ENCODE data around the gene CADM2.

CADM2 gene

GRCh38 chr3:85535517-85535916, 576.7 kb downstream of the CADM2 start:
- TF ChIP-seq ZNF18 (tag by site-specific recombination; IDR thresholded peaks at IDR 0.05) (no peak), ZIC2 (tag by site-specific recombination; IDR thresholded peaks at IDR 0.05) (no peak), ZNF785 (tag by site-specific recombination; IDR thresholded peaks at IDR 0.05) (no peak), ZNF654 (tag by site-specific recombination; IDR thresholded peaks at IDR 0.05; ENCODE audit: low read depth) (no peak), ZNF558 (tag by site-specific recombination; IDR thresholded peaks at IDR 0.05) (no peak), GLIS1 (tag by site-specific recombination; IDR thresholded peaks at IDR 0.05) (no peak), ZNF266 (tag by site-specific recombination; IDR thresholded peaks at IDR 0.05; ENCODE audit: low read depth) (no peak), SCRT2 (tag by site-specific recombination; IDR thresholded peaks at IDR 0.05) (no peak), ZNF843 (tag by site-specific recombination; IDR thresholded peaks at IDR 0.05) (no peak), ZNF362 (tag by site-specific recombination; IDR thresholded peaks at IDR 0.05) (no peak)
- Histone ChIP-seq H3K9me3 (ENCODE audit: control insufficient read depth, insufficient read depth, low read depth, low read length) (no peaks in the 10 kb centered on the region), H3K36me3 (ENCODE audit: control insufficient read depth in 2 of 2, insufficient read depth in 1 of 2, low read length in 2 of 2) (no peaks in the 10 kb centered on the region), H3K27ac (ENCODE audit: extremely low read depth, low read depth, low read length) (no peak overlapping the region), H3K4me1 (ENCODE audit: control insufficient read depth, insufficient read depth, low read length) (no peaks in the 10 kb centered on the region), H3K4me3 (ENCODE audit: low read depth, low read length) (no peak overlapping the region)
- ChIA-PET CTCF (no interaction called here), POLR2A (no interaction called here)

GRCh38 chr3:85539232-85539631, 580.4 kb downstream of the CADM2 start:
- H3K4me1 ChIP-seq (ENCODE audit: control insufficient read depth, insufficient read depth, low read length) = no peaks in the 10 kb centered on the region
- CTCF ChIA-PET = interaction anchor here (0.6 kb wide), 1 partner anchor 926 kb away, joined by 3 read pairs; no protein-coding TSS in a partner anchor

More at GRCh38 chr3:85539232-85539631, 580.4 kb downstream of the CADM2 start:
- H3K36me3 ChIP-seq (ENCODE audit: control insufficient read depth in 2 of 2, insufficient read depth in 1 of 2, low read length in 2 of 2) = no peaks in the 10 kb centered on the region
- H3K9me3 ChIP-seq (ENCODE audit: control insufficient read depth, insufficient read depth, low read depth, low read length) = no peaks in the 10 kb centered on the region
- TF ChIP-seq ZNF266 (tag by site-specific recombination; IDR thresholded peaks at IDR 0.05; ENCODE audit: low read depth) (no peak), ZNF580 (tag by site-specific recombination; IDR thresholded peaks at IDR 0.05) (no peak), ZNF449 (tag by site-specific recombination; IDR thresholded peaks at IDR 0.05) (no peak), ZXDB (tag by site-specific recombination; IDR thresholded peaks at IDR 0.05) (no peak), ZNF785 (tag by site-specific recombination; IDR thresholded peaks at IDR 0.05) (no peak), ZNF324 (tag by site-specific recombination; IDR thresholded peaks at IDR 0.05) (no peak), ZNF692 (tag by site-specific recombination; IDR thresholded peaks at IDR 0.05) (no peak)
- POLR2A ChIA-PET = no interaction called here
- H3K27ac ChIP-seq (ENCODE audit: extremely low read depth, low read depth, low read length) = no peak overlapping the region
- no peak overlapping the region for H3K4me3 ChIP-seq (ENCODE audit: low read depth, low read length)
